Mucosa of descending colon (tissue), 3 donors: ENCODE measurements around the gene FKBP5. TPM values are rescaled to one million over a fixed set of nuclear protein-coding genes. Genes with fewer than 3 reads are reported as not detected.

Experiments used
- ATAC-seq: fragments of 200-7000 bp; cut with Tn5 transposase; one replicate; pipeline ENCODE4 v1.9.1; 2020; ENCODE audit warnings: mild to moderate bottlenecking, moderate library complexity
- DNase-seq, 3 donors: peaks; one replicate each; pipeline ENCODE4 v3.0.0-alpha.2; 2020
- H3K36me3 ChIP-seq: fragments of 200-600 bp; one replicate; pipeline ENCODE4 v1.8.0; 2021; ENCODE audit warnings: low read depth, mild to moderate bottlenecking
- H3K4me1 ChIP-seq: fragments of 200-600 bp; one replicate; pipeline ENCODE4 v1.8.0; 2021; ENCODE audit warnings: low read depth, mild to moderate bottlenecking
- H3K4me3 ChIP-seq: fragments of 200-600 bp; one replicate; pipeline ENCODE4 v1.8.0; 2021; ENCODE audit warnings: mild to moderate bottlenecking
- H3K9me3 ChIP-seq: fragments of 200-600 bp; one replicate; pipeline ENCODE4 v1.8.0; 2021; ENCODE audit warnings: mild to moderate bottlenecking
- intact Hi-C, 2 donors: fragments of 100-400 bp; cut with DNase I in 1 of 2; cut with micrococcal nuclease in 1 of 2; formaldehyde crosslinking; loops; one replicate each; pipeline versions ENCODE4 v1.11.0 to v1.11.1; 2022; cut with DNase I, micrococcal nuclease
- total RNA-seq, 3 donors: library from RNA; stranded (reverse); fragmentation: NEBNext Ultra II Directional in 2 of 3; extraction: Animal tissue kit (Norgen Biotek cat#: 25700) in 2 of 3; gene quantifications; one replicate each; pipeline versions ENCODE4 v1.2.1 to v1.2.4, GENCODE V29; 2021 to 2023
- TF ChIP-seq, protein P1 (sequence below): fragments of 200-600 bp; IDR thresholded peaks from one replicate; pipeline ENCODE4 v1.8.0; 2022; ENCODE audit warnings: antibody characterized with exemption, mild to moderate bottlenecking
- donor health status: DM: no; HTN: no; CAD: no; lungs with moderate emphysema.
- donor health status: DM: no; HTN: no; CAD: no.
- donor health status: DM: no; HTN: yes; CAD: no.

The FKBP5 gene
- total RNA-seq, 3 donors from 2014 or later, result 22.1 to 174 (median 150) TPM

- TF ChIP-seq, protein P1, sequence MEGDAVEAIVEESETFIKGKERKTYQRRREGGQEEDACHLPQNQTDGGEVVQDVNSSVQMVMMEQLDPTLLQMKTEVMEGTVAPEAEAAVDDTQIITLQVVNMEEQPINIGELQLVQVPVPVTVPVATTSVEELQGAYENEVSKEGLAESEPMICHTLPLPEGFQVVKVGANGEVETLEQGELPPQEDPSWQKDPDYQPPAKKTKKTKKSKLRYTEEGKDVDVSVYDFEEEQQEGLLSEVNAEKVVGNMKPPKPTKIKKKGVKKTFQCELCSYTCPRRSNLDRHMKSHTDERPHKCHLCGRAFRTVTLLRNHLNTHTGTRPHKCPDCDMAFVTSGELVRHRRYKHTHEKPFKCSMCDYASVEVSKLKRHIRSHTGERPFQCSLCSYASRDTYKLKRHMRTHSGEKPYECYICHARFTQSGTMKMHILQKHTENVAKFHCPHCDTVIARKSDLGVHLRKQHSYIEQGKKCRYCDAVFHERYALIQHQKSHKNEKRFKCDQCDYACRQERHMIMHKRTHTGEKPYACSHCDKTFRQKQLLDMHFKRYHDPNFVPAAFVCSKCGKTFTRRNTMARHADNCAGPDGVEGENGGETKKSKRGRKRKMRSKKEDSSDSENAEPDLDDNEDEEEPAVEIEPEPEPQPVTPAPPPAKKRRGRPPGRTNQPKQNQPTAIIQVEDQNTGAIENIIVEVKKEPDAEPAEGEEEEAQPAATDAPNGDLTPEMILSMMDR, result no peak
- intact Hi-C loops, result no loop called here
- H3K4me3 ChIP-seq, result no peak overlapping the region
- ATAC-seq, result peak; percentile 41
- H3K9me3 ChIP-seq, result no peaks in the 10 kb centered on the region
- H3K4me1 ChIP-seq, result no peaks in the 10 kb centered on the region
- H3K36me3 ChIP-seq, result peaks cover 24% of the 10 kb centered on the region
- DNase-seq, result no peak
These were observed 48.6 kb downstream of the FKBP5 start for GRCh38 chr6:35640017-35640664.

- intact Hi-C loops, result no loop called here
- TF ChIP-seq, protein P1, result no peak
- Histone ChIP-seq H3K4me1 (no peaks in the 10 kb centered on the region), H3K4me3 (no peak overlapping the region), H3K9me3 (no peaks in the 10 kb centered on the region), H3K36me3 (peaks cover 24% of the 10 kb centered on the region)
- ATAC-seq, result no peak
- DNase-seq, result no peak
These were observed 50.0 kb downstream of the FKBP5 start for GRCh38 chr6:35638679-35639078.

DNA sequence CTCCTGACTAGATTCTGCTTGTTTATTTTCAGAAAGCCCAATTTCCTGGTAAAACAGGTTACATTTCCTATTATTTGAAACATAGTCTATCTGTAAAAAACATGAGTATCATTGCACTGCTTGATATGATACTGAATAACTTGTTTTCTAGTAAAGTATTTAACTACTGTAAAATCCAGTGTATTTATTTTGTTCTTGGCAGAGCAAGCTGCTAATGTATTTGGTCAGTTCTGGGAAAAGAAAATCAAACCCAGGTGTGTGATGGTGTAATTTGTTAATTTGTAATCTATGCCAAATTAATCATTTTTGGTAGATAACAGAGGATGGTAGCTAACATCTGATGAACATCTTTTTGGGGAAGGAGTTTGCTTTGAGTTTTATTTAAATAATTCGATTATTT, 50.8 kb downstream of the FKBP5 start:
- peaks cover 24% of the 10 kb centered on the region for H3K36me3 ChIP-seq
- DNase-seq (no peak), ATAC-seq (no peak)
- TF ChIP-seq, protein P1, result no peak
- H3K4me3 ChIP-seq, result no peak overlapping the region
- H3K4me1 ChIP-seq, result no peaks in the 10 kb centered on the region
- H3K9me3 ChIP-seq, result no peaks in the 10 kb centered on the region
- intact Hi-C loops, result no loop called here

GRCh38 chr6:35635601-35636597, 52.8 kb downstream of the FKBP5 start:
- ATAC-seq (no peak), DNase-seq (no peak)
- H3K4me1 ChIP-seq, result no peaks in the 10 kb centered on the region
- H3K36me3 ChIP-seq, result peaks cover 21% of the 10 kb centered on the region
- H3K9me3 ChIP-seq, result no peaks in the 10 kb centered on the region
- intact Hi-C loops, result no loop called here
- no peak overlapping the region for H3K4me3 ChIP-seq
- TF ChIP-seq, protein P1, result no peak

DNA sequence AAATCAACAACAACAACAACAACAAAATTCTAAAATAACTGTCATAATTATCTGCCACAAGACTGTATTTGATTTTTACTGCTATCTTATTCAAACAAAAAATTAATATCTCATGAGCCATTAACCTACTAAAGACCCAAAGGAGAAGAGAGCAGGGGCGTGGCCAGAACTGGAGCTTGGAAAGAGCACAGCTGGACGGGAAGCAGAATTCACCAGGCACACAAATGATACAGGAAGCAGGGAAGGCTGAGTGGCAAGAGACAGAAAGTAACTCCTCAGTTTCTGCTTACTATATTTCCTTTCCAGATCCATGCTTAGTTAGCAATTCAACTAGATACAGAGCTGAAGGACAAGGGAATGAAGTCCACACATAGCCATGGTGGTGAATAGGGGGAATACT, 54.4 kb downstream of the FKBP5 start:
- TF ChIP-seq, protein P1, result no peak
- peak; percentile 18 for ATAC-seq
- peaks cover 10% of the 10 kb centered on the region for H3K36me3 ChIP-seq

More for the DNA sequence above, 54.4 kb downstream of the FKBP5 start:
- Histone ChIP-seq H3K9me3 (no peaks in the 10 kb centered on the region), H3K4me3 (no peak overlapping the region), H3K4me1 (peaks cover 2% of the 10 kb centered on the region)
- intact Hi-C loops, result no loop called here
- DNase-seq, result peak in 1 of 3 donors; percentile 20
